A549 (cell line): ENCODE results near the gene XCL1.
"Not testable (repeated sequence)": the region's sequence is repeated elsewhere in the genome, so short reads cannot be mapped to it uniquely, and the experiment has no call there.

Source experiments
- CEBPB ChIP-seq, 2 experiments: fragments of >200 bp in 1 of 2; sonication (Bioruptor Twin) in 1 of 2; formaldehyde crosslinking in 1 of 2; IDR thresholded peaks; 2 replicates each; pipeline ENCODE4 v1.6.1; 2012 to 2016
- TP53 ChIP-seq: fragments of 250-450 bp; sonication (Bioruptor Pico); IDR thresholded peaks from 2 replicates; pipeline ENCODE4 v1.5.0; 2021; ENCODE audit warnings: mild to moderate bottlenecking, moderate library complexity
- TF ChIP-seq, protein P1 (sequence below): fragments of >200 bp; sonication (Bioruptor Twin); formaldehyde crosslinking; IDR thresholded peaks from 3 replicates; pipeline ENCODE4 v1.5.1; 2016

GRCh38 chr1:168542978-168543377, 33.4 kb upstream of the XCL1 start:
- TF ChIP-seq, protein P1, sequence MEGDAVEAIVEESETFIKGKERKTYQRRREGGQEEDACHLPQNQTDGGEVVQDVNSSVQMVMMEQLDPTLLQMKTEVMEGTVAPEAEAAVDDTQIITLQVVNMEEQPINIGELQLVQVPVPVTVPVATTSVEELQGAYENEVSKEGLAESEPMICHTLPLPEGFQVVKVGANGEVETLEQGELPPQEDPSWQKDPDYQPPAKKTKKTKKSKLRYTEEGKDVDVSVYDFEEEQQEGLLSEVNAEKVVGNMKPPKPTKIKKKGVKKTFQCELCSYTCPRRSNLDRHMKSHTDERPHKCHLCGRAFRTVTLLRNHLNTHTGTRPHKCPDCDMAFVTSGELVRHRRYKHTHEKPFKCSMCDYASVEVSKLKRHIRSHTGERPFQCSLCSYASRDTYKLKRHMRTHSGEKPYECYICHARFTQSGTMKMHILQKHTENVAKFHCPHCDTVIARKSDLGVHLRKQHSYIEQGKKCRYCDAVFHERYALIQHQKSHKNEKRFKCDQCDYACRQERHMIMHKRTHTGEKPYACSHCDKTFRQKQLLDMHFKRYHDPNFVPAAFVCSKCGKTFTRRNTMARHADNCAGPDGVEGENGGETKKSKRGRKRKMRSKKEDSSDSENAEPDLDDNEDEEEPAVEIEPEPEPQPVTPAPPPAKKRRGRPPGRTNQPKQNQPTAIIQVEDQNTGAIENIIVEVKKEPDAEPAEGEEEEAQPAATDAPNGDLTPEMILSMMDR = not testable (repeated sequence)
- TF ChIP-seq TP53 (CRISPR knock-in tag); CEBPB (IDR thresholded peaks at IDR 0.05): not testable (repeated sequence)
